Astrocyte of the cerebellum (primary cell): ENCODE data around the gene NOS2.

ENCODE experiments used
- DNase-seq: peaks from one replicate; pipeline ENCODE4 v3.0.0-alpha.2; 2011; ENCODE audit warnings: low read depth
- H3K4me3 ChIP-seq: 2 replicates; pipeline ENCODE4 v1.5.1; 2011; ENCODE audit warnings: mild to moderate bottlenecking, low read depth, low read length, moderate library complexity
- CTCF ChIP-seq: IDR thresholded peaks from 2 replicates; pipeline ENCODE4 v1.5.1; 2012; ENCODE audit warnings: low read length, low read depth, moderate library complexity, mild to moderate bottlenecking; ENCODE audit errors: missing control alignments
- in situ Hi-C: cut with HindIII; loops from 2 replicates; pipeline ENCODE4 v1.10.0; 2017; ENCODE audit warnings: low sequenced_read_pairs

The NOS2 gene

GRCh38 chr17:27771586-27771985 is 28.7 kb downstream of the NOS2 start:
- no peak overlapping the region for H3K4me3 ChIP-seq
- DNase-seq: no peak
- no peak for TF ChIP-seq CTCF
- in situ Hi-C loops: no loop called here

DNA sequence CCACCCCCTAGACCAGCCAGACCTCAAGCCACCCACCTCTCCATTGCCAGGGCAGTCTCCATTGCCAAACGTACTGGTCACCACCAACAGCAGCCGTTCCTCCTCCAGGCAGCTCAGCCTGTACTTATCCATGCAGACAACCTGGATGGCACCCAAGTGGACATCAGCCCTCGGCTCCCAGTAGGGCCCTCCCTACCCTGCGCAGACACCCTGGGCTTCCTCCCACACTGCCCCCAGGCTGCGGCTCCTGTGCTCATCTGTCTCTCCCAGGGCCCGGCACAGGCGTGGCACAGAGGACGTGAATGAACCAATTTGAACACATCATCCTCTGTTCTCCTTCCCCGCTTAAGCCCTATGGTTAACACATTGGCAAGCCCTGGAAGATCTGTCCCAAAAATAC is 29.5 kb downstream of the NOS2 start:
- no peak for TF ChIP-seq CTCF
- no peak for DNase-seq
- no peak overlapping the region for H3K4me3 ChIP-seq
- in situ Hi-C loops: no loop called here

DNA sequence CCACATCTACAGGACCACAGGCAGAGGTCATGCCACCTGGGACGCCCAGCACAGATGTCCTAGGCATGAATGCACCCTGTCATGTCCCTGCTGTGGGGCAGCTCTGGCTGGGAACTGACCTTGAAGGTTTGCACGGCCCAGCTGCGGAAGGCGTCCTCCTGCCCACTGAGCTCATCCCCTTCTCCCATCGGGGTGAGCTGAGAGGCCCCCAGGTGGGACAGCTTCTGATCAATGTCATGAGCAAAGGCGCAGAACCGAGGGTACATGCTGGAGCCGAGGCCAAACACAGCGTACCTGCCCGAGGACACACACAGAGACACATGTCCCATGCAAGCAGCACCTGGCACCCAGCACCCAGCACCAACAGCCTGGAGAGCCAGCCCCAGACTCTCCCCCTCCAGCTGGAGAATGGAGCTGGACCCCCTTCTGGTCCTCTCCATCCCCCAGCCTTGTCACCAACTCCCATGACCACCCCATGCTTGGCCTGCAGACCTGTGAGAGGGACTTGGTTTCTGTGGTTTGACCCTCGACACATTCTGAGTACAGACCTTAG is 31.4 kb downstream of the NOS2 start:
- H3K4me3 ChIP-seq: no peak overlapping the region
- no peak for TF ChIP-seq CTCF
- no peak for DNase-seq
- in situ Hi-C loops: no loop called here

GRCh38 chr17:27766438-27766837 is 33.9 kb downstream of the NOS2 start:
- DNase-seq: no peak
- TF ChIP-seq CTCF: no peak
- no peak overlapping the region for H3K4me3 ChIP-seq
- in situ Hi-C loops: no loop called here

GRCh38 chr17:27765353-27765752 is 35.0 kb downstream of the NOS2 start:
- no peak for DNase-seq
- H3K4me3 ChIP-seq: no peak overlapping the region
- in situ Hi-C loops: no loop called here
- no peak for TF ChIP-seq CTCF

DNA sequence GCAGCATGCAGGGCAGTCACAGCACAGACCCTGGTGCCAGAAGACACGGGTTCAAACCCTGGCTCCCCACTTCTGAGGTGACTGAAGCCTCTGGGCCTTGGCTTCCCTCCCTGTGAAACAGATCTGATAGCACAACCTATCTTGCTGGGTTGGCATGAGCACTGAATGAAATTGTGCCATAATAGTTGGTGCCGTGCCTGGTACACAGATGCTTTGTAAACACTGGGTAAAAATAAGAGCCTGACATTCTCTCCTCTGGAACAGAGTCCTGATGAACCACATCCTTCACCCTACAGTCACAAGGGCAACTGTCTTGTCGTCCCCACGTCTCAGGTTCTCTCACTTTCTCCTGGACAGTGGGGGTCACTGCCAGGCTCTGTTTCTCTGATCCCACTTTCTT is 35.7 kb downstream of the NOS2 start:
- TF ChIP-seq CTCF: no peak
- DNase-seq: no peak
- in situ Hi-C loops: no loop called here
- H3K4me3 ChIP-seq: no peak overlapping the region
